HepG2 (cell line): ENCODE results near the gene TMEM187. TPM values are rescaled to one million over a fixed set of nuclear protein-coding genes. Genes with fewer than 3 reads are reported as not detected.

Experiments
- ATAC-seq: fragments of 200-7000 bp; cut with Tn5 transposase; 3 replicates; pipeline ENCODE4 v1.9.1; 2020; ENCODE audit warnings: mild to moderate bottlenecking, moderate library complexity
- BruUV-seq: library from RNA; stranded (reverse); fragments of 400-500 nt; replicated peaks from 2 replicates; lab custom pipeline; 2021; lab: Mats Ljungman, UMichigan
- CTCF ChIA-PET: fragments of 300-600 bp; formaldehyde crosslinking; extraction: SDS; loops from one replicate; lab custom pipeline; 2021; ENCODE audit warnings: low total read pairs, inconsistent platforms, low intra/inter-chr PET ratio; lab: Yijun Ruan, JAX
- POLR2A ChIA-PET: fragments of 350-600 bp; sonication (Branson Sonifier 250); formaldehyde crosslinking; loops from one replicate; lab custom pipeline; 2020; ENCODE audit warnings: antibody characterized with exemption, inconsistent platforms; lab: Yijun Ruan, JAX
- DNase-seq: peaks from one replicate; pipeline ENCODE4 v3.0.0-alpha.2; 2015; ENCODE audit warnings: low spot score
- FAIRE-seq: peaks from 3 replicates; lab custom pipeline; 2011; peaks lifted over from hg19 to GRCh38; lab: Jason Lieb, UNC
- H2AFZ ChIP-seq: one replicate; pipeline ENCODE4 v1.6.1; 2011; ENCODE audit warnings: low read length, inconsistent platforms
- H3K27ac ChIP-seq: fragments of 300-600 bp; 3 replicates; pipeline ENCODE4 v1.8.0; 2011; ENCODE audit warnings: mixed run types, mild to moderate bottlenecking, mixed read lengths, low read length, inconsistent platforms; ENCODE audit not compliant: insufficient read depth; ENCODE audit errors: extremely low read length
- H3K27me3 ChIP-seq, 2 experiments: fragments of 200-600 bp in 1 of 2; 2 replicates in 1 of 2; 3 replicates in 1 of 2; pipeline versions ENCODE4 v1.6.0 to v1.8.0; 2011; ENCODE audit warnings: low read length in 2 of 2, mild to moderate bottlenecking in 2 of 2, moderate library complexity in 2 of 2, inconsistent platforms in 1 of 2; ENCODE audit not compliant: insufficient read depth in 2 of 2, control insufficient read depth in 1 of 2
- H3K36me3 ChIP-seq, 2 experiments: fragments of 200-600 bp in 1 of 2; replicated peaks in 1 of 2; 2 replicates in 1 of 2; 3 replicates in 1 of 2; pipeline versions ENCODE4 v1.5.1 to v1.8.0; 2011; ENCODE audit warnings: low read length in 2 of 2, inconsistent platforms in 1 of 2; ENCODE audit not compliant: insufficient read depth in 2 of 2, control insufficient read depth in 1 of 2
- H3K4me1 ChIP-seq: 2 replicates; pipeline ENCODE4 v1.5.1; 2012; ENCODE audit warnings: low read length, inconsistent platforms; ENCODE audit not compliant: insufficient read depth
- H3K4me2 ChIP-seq: 2 replicates; pipeline ENCODE4 v1.6.0; 2011; ENCODE audit warnings: low read depth, low read length, inconsistent platforms
- H3K4me3 ChIP-seq, 3 experiments: fragments of 200-600 bp in 1 of 3; sonication (generic), shearing (Covaris generic) in 1 of 3; replicated peaks in 1 of 3; 2 replicates each; pipeline ENCODE4 v1.5.1; 2011 to 2016; ENCODE audit warnings: low read length in 3 of 3, inconsistent platforms in 2 of 3, low read depth in 2 of 3, mild to moderate bottlenecking in 2 of 3, control low read depth in 1 of 3, mixed read lengths in 1 of 3; ENCODE audit not compliant: insufficient read depth in 1 of 3
- H3K79me2 ChIP-seq: one replicate; pipeline ENCODE4 v1.6.1; 2011; ENCODE audit warnings: low read length, inconsistent platforms; ENCODE audit not compliant: insufficient read depth
- H3K9ac ChIP-seq: 2 replicates; pipeline ENCODE4 v1.6.0; 2011; ENCODE audit warnings: mild to moderate bottlenecking, low read depth, low read length, inconsistent platforms; ENCODE audit not compliant: insufficient read depth
- H3K9me3 ChIP-seq: 2 replicates; pipeline ENCODE4 v1.5.1; 2012; ENCODE audit warnings: mild to moderate bottlenecking, low read length
- H4K20me1 ChIP-seq: 2 replicates; pipeline ENCODE4 v1.6.0; 2011; ENCODE audit warnings: inconsistent platforms, mild to moderate bottlenecking, low read length, moderate library complexity; ENCODE audit not compliant: insufficient read depth
- NCOA1 ChIP-seq: sonication (generic); formaldehyde crosslinking; IDR thresholded peaks from 2 replicates; pipeline ENCODE4 v1.9.0; 2021; ENCODE audit warnings: missing genetic modification reagents
- RBFOX2 ChIP-seq: fragments of 200-400 bp; formaldehyde crosslinking; IDR thresholded peaks from 2 replicates; pipeline ENCODE4 v1.6.1; 2017; ENCODE audit warnings: low read depth, mild to moderate bottlenecking, low read length
- ZBTB33 ChIP-seq: sonication (generic); formaldehyde crosslinking; IDR thresholded peaks from 2 replicates; pipeline ENCODE4 v1.4.0; 2020; ENCODE audit warnings: missing genetic modification reagents
- WGBS: methylation state at CpG from one replicate; pipeline ENCODE4 v1.1.6; 2017; ENCODE audit warnings: low lambda C conversion rate; 5-methylcytosine and 5-hydroxymethylcytosine counted together
- in situ Hi-C: cut with HindIII; loops from 2 replicates; pipeline ENCODE4 v1.10.0; 2017; ENCODE audit warnings: low pct_unique_long_range_greater_than_20kb; ENCODE audit not compliant: extremely low pct_ligation_motif_present
- intact Hi-C: fragments of 100-400 bp; cut with micrococcal nuclease; formaldehyde crosslinking; loops from one replicate; pipeline ENCODE4 v1.10.0; 2022; ENCODE audit not compliant: unreplicated experiment
- polyA plus RNA-seq, 8 experiments: library from polyadenylated mRNA; depleted of rRNA in 3 of 8; stranded (reverse) in 7 of 8; unstranded in 1 of 8; fragments of >200 nt; fragmentation: Illumina TruSeq in 4 of 8; extraction: Trizol in 4 of 8; gene quantifications; 2 replicates each; pipeline versions ENCODE4 v1.2.1 to v1.2.3, GENCODE V29; 2011 to 2016; ENCODE audit warnings: low read depth in 4 of 8, missing spikeins in 1 of 8, mixed read lengths in 1 of 8; ENCODE audit not compliant: insufficient read depth in 1 of 8
- total RNA-seq, 5 experiments: library from RNA; depleted of rRNA; stranded (reverse); fragments of >200 nt; fragmentation: Illumina TruSeq; extraction: Trizol; gene quantifications; 2 replicates each; pipeline ENCODE4 v1.2.3, GENCODE V29; 2016; ENCODE audit warnings: low read depth in 1 of 5
- TF ChIP-seq, protein P1 (sequence below): sonication (generic); formaldehyde crosslinking; IDR thresholded peaks from 2 replicates; pipeline ENCODE4 v1.4.0; 2020; ENCODE audit warnings: missing genetic modification reagents, borderline replicate concordance

TMEM187 gene
- total and polyA plus RNA-seq, 2 of the 13 experiments (the other 11 are each of a cell fraction or from before 2014, with no cell fraction given), result 2.2 to 6.2 TPM

DNA sequence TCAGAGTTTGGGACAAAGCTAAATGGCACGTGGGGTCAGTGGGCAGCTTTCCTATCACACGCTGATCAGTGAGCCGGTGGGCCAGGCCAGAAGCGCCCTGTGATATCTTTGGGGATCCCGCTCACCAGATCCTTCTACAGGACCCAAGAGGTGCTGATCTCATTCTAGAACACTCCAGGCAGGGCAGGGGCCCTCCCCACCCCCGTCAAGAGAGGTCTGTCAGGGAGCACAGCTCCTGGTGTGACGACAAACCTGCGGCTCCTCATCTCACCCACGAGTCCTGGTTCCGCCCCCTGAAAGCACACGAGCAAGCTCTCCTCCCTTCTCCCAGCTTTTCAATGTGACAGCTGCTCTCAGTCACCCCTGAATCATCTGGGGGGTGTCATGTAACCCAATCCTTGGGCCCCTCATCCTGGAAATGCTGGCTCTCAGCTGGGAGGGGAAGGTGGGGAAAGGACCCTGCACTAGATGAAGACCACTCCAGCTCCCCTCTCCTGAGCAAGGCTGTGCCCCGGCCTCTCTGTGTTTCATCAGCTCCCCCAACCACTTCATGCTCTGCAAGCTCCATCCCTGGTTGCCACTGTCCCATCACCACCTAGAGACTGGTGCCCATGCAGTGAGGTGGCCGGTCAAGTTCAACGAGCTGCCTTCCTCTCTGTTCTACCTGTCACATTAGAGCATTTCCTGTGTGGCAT, 5.6 kb upstream of the TMEM187 start:
- intact Hi-C loops (no loop called here), in situ Hi-C loops (no loop called here)
- Histone ChIP-seq H3K36me3 (peaks cover 7 to 41% of the 10 kb centered on the region in 2 experiments; a peak in 4 of 5 replicates), H3K27ac (no peak overlapping the region), H3K79me2 (peaks cover 66% of the 10 kb centered on the region), H3K4me1 (peaks cover 36% of the 10 kb centered on the region), H3K27me3 (no peaks in the 10 kb centered on the region; a peak in 1 of 5 replicates), H3K4me2 (peak overlapping the region; percentile 88; the same call in 1 of the 2 replicates), H3K9me3 (no peaks in the 10 kb centered on the region), H3K4me3 (no peak overlapping the region; a peak in 1 of 6 replicates), H3K9ac (no peak overlapping the region), H2AFZ (no peak overlapping the region), H4K20me1 (peaks cover 48% of the 10 kb centered on the region)
- no TSS peak for BruUV-seq
- ChIA-PET CTCF (no interaction called here), POLR2A (interaction anchor here (1.0 to 1.4 kb wide), 3 partner anchors 9 to 201 kb away, joined by 3 to 5 read pairs (median 4); no protein-coding TSS in a partner anchor)
- FAIRE-seq (no peak), DNase-seq (no peak), ATAC-seq (no peak)
- 80% methylated on average over 2 of the region's 14 CpGs for WGBS
- TF ChIP-seq NCOA1 (no peak), RBFOX2 (0 out of 2 replicates have a peak, but pooled peaks have one; percentile 24)

GRCh38 chrX:153967536-153968224, 4.9 kb upstream of the TMEM187 start:
- Histone ChIP-seq H3K4me3 (no peak overlapping the region; a peak in 1 of 6 replicates), H3K79me2 (peaks cover 66% of the 10 kb centered on the region), H4K20me1 (peaks cover 48% of the 10 kb centered on the region), H3K36me3 (peaks cover 3 to 34% of the 10 kb centered on the region in 2 experiments; a peak in 4 of 5 replicates), H3K4me1 (peaks cover 36% of the 10 kb centered on the region), H3K27ac (no peak overlapping the region), H2AFZ (no peak overlapping the region), H3K4me2 (peak overlapping the region; percentile 88), H3K27me3 (no peaks in the 10 kb centered on the region; a peak in 1 of 5 replicates), H3K9ac (no peak overlapping the region), H3K9me3 (no peaks in the 10 kb centered on the region)
- no peak for ATAC-seq
- peak; percentile 82 for TF ChIP-seq ZBTB33 (CRISPR knock-in tag)
- TF ChIP-seq, protein P1, sequence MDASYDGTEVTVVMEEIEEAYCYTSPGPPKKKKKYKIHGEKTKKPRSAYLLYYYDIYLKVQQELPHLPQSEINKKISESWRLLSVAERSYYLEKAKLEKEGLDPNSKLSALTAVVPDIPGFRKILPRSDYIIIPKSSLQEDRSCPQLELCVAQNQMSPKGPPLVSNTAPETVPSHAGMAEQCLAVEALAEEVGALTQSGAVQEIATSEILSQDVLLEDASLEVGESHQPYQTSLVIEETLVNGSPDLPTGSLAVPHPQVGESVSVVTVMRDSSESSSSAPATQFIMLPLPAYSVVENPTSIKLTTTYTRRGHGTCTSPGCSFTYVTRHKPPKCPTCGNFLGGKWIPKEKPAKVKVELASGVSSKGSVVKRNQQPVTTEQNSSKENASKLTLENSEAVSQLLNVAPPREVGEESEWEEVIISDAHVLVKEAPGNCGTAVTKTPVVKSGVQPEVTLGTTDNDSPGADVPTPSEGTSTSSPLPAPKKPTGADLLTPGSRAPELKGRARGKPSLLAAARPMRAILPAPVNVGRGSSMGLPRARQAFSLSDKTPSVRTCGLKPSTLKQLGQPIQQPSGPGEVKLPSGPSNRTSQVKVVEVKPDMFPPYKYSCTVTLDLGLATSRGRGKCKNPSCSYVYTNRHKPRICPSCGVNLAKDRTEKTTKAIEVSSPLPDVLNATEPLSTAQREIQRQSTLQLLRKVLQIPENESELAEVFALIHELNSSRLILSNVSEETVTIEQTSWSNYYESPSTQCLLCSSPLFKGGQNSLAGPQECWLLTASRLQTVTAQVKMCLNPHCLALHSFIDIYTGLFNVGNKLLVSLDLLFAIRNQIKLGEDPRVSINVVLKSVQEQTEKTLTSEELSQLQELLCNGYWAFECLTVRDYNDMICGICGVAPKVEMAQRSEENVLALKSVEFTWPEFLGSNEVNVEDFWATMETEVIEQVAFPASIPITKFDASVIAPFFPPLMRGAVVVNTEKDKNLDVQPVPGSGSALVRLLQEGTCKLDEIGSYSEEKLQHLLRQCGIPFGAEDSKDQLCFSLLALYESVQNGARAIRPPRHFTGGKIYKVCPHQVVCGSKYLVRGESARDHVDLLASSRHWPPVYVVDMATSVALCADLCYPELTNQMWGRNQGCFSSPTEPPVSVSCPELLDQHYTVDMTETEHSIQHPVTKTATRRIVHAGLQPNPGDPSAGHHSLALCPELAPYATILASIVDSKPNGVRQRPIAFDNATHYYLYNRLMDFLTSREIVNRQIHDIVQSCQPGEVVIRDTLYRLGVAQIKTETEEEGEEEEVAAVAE (CRISPR knock-in tag), result no peak
- intact Hi-C loops, result no loop called here
- POLR2A ChIA-PET, result interaction anchor here (1.4 to 1.7 kb wide), 3 partner anchors 9 to 45 kb away, joined by 3 to 5 read pairs (median 4); no protein-coding TSS in a partner anchor
- CTCF ChIA-PET, result no interaction called here
- BruUV-seq, result TSS peak; percentile 12
- no peak for DNase-seq
- 82% methylated on average over 5 of the region's 16 CpGs for WGBS
- in situ Hi-C loops, result no loop called here
- no peak for FAIRE-seq
